HUES64 (cell line): Measurements from ENCODE around the gene CASK.

Experiments
- H3K27ac ChIP-seq: 2 replicates; pipeline ENCODE4 v1.7.0; 2013; ENCODE audit warnings: low read depth, low read length, inconsistent platforms
- H3K27me3 ChIP-seq: 2 replicates; pipeline ENCODE4 v1.6.1; 2013; ENCODE audit warnings: mild to moderate bottlenecking, low read length; ENCODE audit not compliant: insufficient read depth
- H3K36me3 ChIP-seq: 2 replicates; pipeline ENCODE4 v1.6.1; 2013; ENCODE audit warnings: mild to moderate bottlenecking, low read length; ENCODE audit not compliant: insufficient read depth
- H3K4me1 ChIP-seq: 2 replicates; pipeline ENCODE4 v1.6.1; 2013; ENCODE audit warnings: mild to moderate bottlenecking, low read length, moderate library complexity; ENCODE audit not compliant: insufficient read depth
- H3K4me3 ChIP-seq: 2 replicates; pipeline ENCODE4 v1.5.1; 2013; ENCODE audit warnings: mild to moderate bottlenecking, low read length, moderate library complexity
- H3K9ac ChIP-seq: 2 replicates; pipeline ENCODE4 v1.6.1; 2013; ENCODE audit warnings: mild to moderate bottlenecking, low read depth, low read length
- H3K9me3 ChIP-seq: 2 replicates; pipeline ENCODE4 v1.6.1; 2013; ENCODE audit warnings: low read depth, low read length; ENCODE audit not compliant: insufficient read depth
- WGBS: fragments of 150-250, 120-280 bp; methylation state at CpG from one replicate; pipeline ENCODE4 v1.1.7; 2013; ENCODE audit warnings: missing lambda C conversion rate; 5-methylcytosine and 5-hydroxymethylcytosine counted together

Gene CASK

DNA sequence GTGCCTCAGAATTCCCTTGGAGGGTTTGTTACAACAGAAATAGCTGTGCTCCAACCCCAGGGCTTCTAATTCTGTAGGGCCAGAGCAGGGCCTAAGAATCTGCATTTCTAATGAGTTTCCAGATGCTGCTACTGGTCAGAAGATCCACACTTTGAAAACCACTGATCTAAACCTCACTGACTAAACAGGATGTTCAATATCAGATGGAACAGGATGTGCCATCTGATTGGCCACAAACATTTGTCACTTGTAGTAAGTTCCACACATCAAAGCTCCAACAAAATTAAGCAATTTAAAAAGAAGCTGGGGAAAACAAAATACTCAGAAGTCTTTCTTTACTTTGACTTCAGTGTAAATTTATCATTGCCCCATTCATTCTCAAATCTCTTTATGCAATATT, 14.3 kb downstream of the CASK start:
- Histone ChIP-seq H3K4me1 (peaks cover 6% of the 10 kb centered on the region; the same call in 1 of the 2 replicates), H3K36me3 (no peaks in the 10 kb centered on the region), H3K4me3 (no peak overlapping the region), H3K27me3 (no peaks in the 10 kb centered on the region), H3K9me3 (no peaks in the 10 kb centered on the region), H3K9ac (no peak overlapping the region), H3K27ac (no peak overlapping the region)

GRCh38 chrX:41906515-41907187, 16.7 kb downstream of the CASK start:
- H3K4me1 ChIP-seq = no peaks in the 10 kb centered on the region
- no peak overlapping the region for H3K9ac ChIP-seq
- H3K27ac ChIP-seq = no peak overlapping the region
- H3K9me3 ChIP-seq = no peaks in the 10 kb centered on the region
- H3K27me3 ChIP-seq = no peaks in the 10 kb centered on the region
- WGBS = 94% methylated on average over 3 of the region's 3 CpGs
- no peak overlapping the region for H3K4me3 ChIP-seq
- no peaks in the 10 kb centered on the region for H3K36me3 ChIP-seq

DNA sequence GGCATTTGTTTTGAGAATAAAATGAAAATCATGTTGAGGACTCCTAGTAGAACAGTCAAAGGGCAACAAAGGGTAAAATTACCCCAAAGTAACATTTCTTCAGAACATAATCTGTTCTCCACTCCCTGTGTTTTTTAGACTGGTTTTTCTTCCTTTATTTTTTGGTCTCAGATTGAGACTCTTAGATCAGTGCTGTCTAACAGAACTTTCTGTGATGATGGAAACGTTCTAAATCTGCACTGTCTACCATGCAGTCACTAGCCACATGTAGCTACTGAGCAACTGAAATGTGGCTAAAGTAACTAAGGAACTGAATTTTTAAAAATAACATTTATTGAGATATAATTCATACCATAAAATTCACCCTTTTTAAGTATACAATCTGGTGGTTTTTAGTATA, 19.8 kb downstream of the CASK start:
- Histone ChIP-seq H3K27me3 (no peaks in the 10 kb centered on the region), H3K9ac (no peak overlapping the region), H3K36me3 (no peaks in the 10 kb centered on the region; the same call in 1 of the 2 replicates), H3K9me3 (no peaks in the 10 kb centered on the region; the same call in 1 of the 2 replicates), H3K27ac (no peak overlapping the region), H3K4me3 (no peak overlapping the region), H3K4me1 (no peaks in the 10 kb centered on the region)
- 100% methylated on average over 1 of the region's 1 CpG for WGBS

- no peaks in the 10 kb centered on the region; the same call in 1 of the 2 replicates for H3K36me3 ChIP-seq
- H3K9me3 ChIP-seq = peaks cover 7% of the 10 kb centered on the region; the same call in 1 of the 2 replicates
- H3K4me1 ChIP-seq = no peaks in the 10 kb centered on the region
- H3K9ac ChIP-seq = no peak overlapping the region
- H3K27me3 ChIP-seq = no peaks in the 10 kb centered on the region
- H3K27ac ChIP-seq = no peak overlapping the region
- no peak overlapping the region for H3K4me3 ChIP-seq
Measured at GRCh38 chrX:41900321-41900720, 23.0 kb downstream of the CASK start.

DNA sequence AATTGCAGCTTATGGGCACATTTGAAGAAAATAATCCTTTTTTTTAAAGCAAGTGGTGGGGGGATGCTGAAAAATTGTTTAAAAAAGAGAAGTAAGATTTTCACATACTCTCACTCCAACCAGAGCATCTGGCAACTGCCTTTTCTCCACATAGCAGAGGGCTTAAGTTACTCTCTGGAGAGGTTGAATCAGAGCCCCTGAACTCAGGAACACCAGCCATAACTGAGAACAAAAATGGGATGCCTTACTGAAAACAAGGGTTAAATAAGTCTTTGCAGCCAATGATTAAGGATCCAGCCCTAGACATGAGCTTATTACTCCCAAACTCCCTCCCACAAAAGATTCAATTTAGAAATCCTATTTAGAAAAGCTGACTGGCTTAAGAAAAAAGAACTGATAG, 27.5 kb downstream of the CASK start:
- Histone ChIP-seq H3K9ac (no peak overlapping the region), H3K36me3 (no peaks in the 10 kb centered on the region; the same call in 1 of the 2 replicates), H3K9me3 (peaks cover 7% of the 10 kb centered on the region; the same call in 1 of the 2 replicates), H3K27ac (no peak overlapping the region), H3K27me3 (no peaks in the 10 kb centered on the region), H3K4me3 (no peak overlapping the region), H3K4me1 (no peaks in the 10 kb centered on the region)

DNA sequence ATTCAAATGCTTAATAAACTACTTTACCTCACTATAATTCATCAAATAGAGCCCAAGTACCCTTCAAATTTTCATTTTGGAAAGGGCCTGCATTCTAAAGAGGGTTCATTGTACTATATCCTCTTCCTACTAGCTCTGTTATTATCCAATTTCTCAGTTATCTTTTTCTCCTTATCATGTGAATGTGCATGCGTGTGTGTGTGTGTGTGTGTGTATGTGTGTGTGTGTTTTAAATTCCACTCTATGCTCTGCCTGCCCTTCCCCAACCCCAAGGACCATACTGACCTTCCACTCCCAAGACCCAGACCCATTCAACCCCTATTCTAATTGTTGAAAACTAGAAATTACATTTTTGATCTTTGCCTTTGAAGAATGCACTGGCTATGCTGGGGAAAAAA, 33.3 kb downstream of the CASK start:
- no CpG with 5 or more reads among the region's 1 CpG for WGBS
- Histone ChIP-seq H3K36me3 (no peaks in the 10 kb centered on the region), H3K27me3 (no peaks in the 10 kb centered on the region), H3K27ac (no peak overlapping the region), H3K9me3 (no peaks in the 10 kb centered on the region), H3K4me1 (no peaks in the 10 kb centered on the region), H3K9ac (no peak overlapping the region), H3K4me3 (no peak overlapping the region)

GRCh38 chrX:41889317-41890025, 33.9 kb downstream of the CASK start:
- Histone ChIP-seq H3K27me3 (no peaks in the 10 kb centered on the region), H3K4me3 (no peak overlapping the region), H3K9ac (no peak overlapping the region), H3K9me3 (no peaks in the 10 kb centered on the region), H3K36me3 (no peaks in the 10 kb centered on the region), H3K27ac (no peak overlapping the region), H3K4me1 (no peaks in the 10 kb centered on the region)
- WGBS = 88% methylated on average over 1 of the region's 1 CpG

- H3K4me3 ChIP-seq = no peak overlapping the region
- H3K27me3 ChIP-seq = no peaks in the 10 kb centered on the region
- no peaks in the 10 kb centered on the region for H3K4me1 ChIP-seq
- no peak overlapping the region for H3K9ac ChIP-seq
- 90% methylated on average over 1 of the region's 1 CpG for WGBS
- H3K27ac ChIP-seq = no peak overlapping the region
- no peaks in the 10 kb centered on the region for H3K36me3 ChIP-seq
- no peaks in the 10 kb centered on the region for H3K9me3 ChIP-seq
Measured at GRCh38 chrX:41887691-41888090, 35.7 kb downstream of the CASK start.

DNA sequence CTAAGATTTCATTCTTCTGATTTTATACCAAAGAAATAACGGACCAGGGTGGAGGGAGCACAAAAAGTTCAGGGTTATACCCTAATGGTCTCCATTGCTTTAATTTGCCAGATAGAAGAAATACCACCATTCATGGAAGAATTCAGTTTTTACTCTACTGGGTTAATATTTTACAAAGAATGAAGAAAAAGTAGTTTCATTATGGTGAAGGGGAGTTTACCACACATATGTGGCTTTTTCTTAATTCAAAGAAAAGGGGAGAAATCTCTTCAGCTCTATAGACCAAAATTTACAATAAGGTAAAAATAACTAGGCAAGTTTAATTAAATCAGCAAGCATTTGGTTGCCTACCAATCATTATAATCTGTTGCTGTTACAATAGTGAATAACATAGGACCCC, 37.6 kb downstream of the CASK start:
- no peaks in the 10 kb centered on the region for H3K27me3 ChIP-seq
- WGBS = 80% methylated on average over 1 of the region's 1 CpG
- H3K4me1 ChIP-seq = no peaks in the 10 kb centered on the region
- H3K4me3 ChIP-seq = no peak overlapping the region
- H3K36me3 ChIP-seq = no peaks in the 10 kb centered on the region
- no peak overlapping the region for H3K27ac ChIP-seq
- H3K9ac ChIP-seq = no peak overlapping the region
- H3K9me3 ChIP-seq = no peaks in the 10 kb centered on the region

GRCh38 chrX:41881166-41881565, 42.2 kb downstream of the CASK start:
- Histone ChIP-seq H3K27ac (no peak overlapping the region), H3K27me3 (no peaks in the 10 kb centered on the region), H3K4me1 (no peaks in the 10 kb centered on the region), H3K4me3 (no peak overlapping the region), H3K9ac (no peak overlapping the region), H3K36me3 (no peaks in the 10 kb centered on the region), H3K9me3 (no peaks in the 10 kb centered on the region)
- no CpG with 5 or more reads among the region's 1 CpG for WGBS

DNA sequence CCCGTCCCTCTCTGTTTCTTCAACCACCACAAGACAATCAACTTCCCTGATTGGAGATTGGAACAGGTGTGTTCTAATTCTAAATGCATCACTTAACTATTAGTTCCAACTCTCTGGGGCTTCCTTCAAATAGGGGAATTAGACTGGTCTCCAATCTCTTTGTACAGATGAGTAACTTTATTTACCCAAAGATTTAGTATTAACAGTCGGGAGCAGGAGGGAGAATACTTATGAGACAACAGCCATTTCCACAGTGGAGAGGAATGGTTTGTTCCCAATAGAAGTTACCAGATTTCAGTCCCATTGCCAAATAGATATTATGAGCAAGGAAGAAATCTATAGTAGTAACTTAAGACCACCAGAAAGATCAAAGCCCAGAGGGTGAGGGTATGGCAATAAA, 46.2 kb downstream of the CASK start:
- no peak overlapping the region for H3K4me3 ChIP-seq
- no peaks in the 10 kb centered on the region for H3K36me3 ChIP-seq
- WGBS = no CpG with 5 or more reads among the region's 2 CpGs
- no peak overlapping the region for H3K27ac ChIP-seq
- H3K27me3 ChIP-seq = no peaks in the 10 kb centered on the region
- no peaks in the 10 kb centered on the region for H3K4me1 ChIP-seq
- no peaks in the 10 kb centered on the region for H3K9me3 ChIP-seq
- no peak overlapping the region for H3K9ac ChIP-seq
